WI38 (cell line): ENCODE results near the gene RNF223.
"Not testable (repeated sequence)": the region's sequence is repeated elsewhere in the genome, so short reads cannot be mapped to it uniquely, and the experiment has no call there.

Source experiments
- H3K4me3 ChIP-seq: 2 replicates; pipeline ENCODE4 v1.5.1; 2011; ENCODE audit warnings: low read depth, mild to moderate bottlenecking, control low read depth, low read length
- TF ChIP-seq, protein P1 (sequence below): IDR thresholded peaks from 2 replicates; pipeline ENCODE4 v1.5.1; 2012; ENCODE audit warnings: low read depth, mild to moderate bottlenecking, control low read depth, low read length

Gene RNF223

DNA sequence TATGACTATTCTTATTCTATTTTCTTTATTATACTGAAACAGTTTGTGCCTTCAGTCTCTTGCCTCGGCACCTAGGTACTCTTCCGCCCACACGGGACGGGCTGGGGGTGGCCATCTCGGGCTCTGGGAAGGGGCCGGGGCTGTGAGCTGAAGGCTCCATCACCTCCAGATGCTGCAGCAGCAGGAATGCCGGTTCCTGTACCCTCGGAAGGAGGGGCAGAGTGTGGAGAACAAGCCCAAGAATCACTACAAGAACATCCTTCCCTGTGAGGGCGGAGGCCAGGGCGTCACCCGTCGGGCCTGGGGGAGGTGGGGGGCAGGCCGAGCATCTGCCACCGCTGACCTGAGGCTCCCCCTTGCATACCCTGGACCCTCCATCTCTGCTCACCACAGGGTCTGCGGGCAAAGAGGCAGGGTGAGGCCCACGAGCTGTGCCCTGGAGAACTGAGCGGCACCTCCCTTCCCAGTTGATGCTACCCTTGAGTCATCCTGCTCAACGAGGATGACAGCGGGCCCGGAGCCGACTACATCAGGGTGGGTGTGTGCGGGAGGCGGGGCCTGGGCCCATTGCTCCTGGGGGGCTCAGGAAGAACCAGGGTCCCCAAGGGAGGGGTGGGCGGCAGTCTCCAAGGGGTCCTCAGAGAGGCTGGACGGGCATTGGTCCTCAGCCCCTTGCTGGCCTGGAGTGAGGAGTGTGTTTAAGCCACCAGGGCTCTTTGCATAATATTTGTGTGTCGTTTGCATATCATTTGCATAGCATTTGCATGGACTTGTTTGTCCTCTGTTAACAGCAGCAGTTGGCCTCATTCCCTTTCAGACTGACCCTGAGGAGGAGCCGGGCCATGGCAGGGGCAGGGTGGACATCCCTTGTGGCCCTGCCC is 7.5 kb downstream of the RNF223 start:
- TF ChIP-seq, protein P1, sequence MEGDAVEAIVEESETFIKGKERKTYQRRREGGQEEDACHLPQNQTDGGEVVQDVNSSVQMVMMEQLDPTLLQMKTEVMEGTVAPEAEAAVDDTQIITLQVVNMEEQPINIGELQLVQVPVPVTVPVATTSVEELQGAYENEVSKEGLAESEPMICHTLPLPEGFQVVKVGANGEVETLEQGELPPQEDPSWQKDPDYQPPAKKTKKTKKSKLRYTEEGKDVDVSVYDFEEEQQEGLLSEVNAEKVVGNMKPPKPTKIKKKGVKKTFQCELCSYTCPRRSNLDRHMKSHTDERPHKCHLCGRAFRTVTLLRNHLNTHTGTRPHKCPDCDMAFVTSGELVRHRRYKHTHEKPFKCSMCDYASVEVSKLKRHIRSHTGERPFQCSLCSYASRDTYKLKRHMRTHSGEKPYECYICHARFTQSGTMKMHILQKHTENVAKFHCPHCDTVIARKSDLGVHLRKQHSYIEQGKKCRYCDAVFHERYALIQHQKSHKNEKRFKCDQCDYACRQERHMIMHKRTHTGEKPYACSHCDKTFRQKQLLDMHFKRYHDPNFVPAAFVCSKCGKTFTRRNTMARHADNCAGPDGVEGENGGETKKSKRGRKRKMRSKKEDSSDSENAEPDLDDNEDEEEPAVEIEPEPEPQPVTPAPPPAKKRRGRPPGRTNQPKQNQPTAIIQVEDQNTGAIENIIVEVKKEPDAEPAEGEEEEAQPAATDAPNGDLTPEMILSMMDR, result no peak
- H3K4me3 ChIP-seq, result no peak overlapping the region

DNA sequence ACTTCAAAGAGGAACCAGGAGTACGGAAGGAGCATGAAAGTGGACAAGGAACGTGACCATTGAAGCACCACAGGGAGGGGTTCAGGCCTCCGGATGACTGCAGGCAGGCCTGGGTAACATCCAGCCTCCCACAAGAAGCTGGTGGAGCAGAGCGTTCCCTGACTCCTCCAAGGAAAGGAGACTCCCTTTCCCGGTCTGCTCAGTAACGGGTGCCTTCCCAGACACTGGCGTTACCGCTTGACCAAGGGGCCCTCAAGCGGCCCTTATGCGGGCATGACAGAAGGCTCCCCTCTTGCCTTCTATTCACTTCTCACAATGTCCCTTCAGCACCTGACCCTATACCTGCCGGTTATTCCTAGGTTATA is 8.2 kb downstream of the RNF223 start:
- not testable (repeated sequence) for H3K4me3 ChIP-seq

DNA sequence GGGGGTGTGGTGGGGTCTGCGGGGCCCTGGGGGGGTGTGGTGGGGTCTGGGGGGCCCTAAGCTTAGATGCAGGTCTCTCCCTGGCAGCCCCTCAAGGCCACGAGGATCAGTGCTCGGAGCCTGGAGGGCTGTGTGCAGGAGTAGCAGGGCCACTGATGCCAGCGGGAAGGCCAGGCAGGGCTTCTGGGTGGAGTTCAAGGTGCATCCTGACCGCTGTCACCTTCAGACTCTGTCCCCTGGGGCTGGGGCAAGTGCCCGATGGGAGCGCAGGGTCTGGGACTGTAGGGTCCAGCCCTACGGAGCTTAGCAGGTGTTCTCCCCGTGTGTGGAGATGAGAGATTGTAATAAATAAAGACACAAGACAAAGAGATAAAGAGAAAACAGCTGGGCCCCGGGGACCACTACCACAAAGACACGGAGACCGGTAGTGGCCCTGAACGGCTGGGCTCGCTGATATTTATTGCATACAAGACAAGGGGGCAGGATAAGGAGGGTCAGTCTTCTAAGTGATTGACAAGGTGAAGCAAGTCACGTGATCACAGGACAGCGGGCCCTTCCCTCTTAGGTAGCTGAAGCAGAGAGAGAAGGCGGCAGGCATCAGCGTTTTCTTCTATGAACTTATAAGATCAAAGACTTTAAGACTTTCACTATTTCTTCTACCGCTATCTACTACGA is 8.7 kb downstream of the RNF223 start:
- H3K4me3 ChIP-seq, result no peak overlapping the region
- TF ChIP-seq, protein P1, result no peak

DNA sequence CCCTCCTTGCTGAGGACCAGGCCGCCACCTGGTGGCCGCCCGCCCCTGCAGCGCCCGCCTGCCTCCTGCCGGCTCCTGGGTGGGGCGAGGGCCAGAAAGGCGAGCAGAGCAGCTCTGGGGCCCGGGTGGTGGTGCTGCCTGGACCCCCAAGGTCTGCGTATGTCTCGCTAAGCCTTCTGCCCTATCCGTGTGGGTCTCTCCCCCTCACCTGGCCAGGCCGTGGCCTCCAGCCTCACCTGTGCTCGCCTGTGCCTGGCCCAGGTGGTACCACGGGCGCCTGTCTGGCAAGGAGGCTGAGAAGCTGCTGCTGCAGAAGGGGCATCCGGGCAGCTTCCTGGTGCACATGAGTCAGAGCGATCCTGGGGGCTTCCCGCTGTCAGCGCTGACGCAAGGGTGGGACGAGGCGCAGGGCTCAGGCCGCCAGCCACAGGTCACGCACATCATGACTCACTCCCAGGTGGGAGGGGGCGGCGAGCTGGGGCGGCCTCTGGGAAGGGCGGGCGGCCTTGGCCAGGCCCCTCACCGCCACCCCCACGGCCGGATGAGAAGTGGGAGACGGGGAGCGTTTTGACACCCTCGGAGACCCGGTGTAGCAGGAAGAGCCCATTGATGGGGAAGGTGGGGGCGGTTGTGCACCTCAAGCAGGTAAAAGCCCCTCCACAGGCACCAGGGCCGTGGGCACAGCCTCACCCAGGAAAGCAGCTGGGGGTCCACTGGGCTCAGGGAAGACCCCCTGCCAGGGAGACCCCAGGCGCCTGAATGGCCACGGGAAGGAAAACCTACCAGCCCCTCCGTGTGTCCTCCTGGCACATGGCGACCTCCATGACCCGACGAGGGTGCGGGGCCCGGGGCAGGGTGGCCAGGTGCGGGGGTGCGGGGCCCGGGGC is 9.9 kb downstream of the RNF223 start:
- no peak overlapping the region for H3K4me3 ChIP-seq
- TF ChIP-seq, protein P1, result peak; percentile 56; the same call in 1 of the 2 replicates

DNA sequence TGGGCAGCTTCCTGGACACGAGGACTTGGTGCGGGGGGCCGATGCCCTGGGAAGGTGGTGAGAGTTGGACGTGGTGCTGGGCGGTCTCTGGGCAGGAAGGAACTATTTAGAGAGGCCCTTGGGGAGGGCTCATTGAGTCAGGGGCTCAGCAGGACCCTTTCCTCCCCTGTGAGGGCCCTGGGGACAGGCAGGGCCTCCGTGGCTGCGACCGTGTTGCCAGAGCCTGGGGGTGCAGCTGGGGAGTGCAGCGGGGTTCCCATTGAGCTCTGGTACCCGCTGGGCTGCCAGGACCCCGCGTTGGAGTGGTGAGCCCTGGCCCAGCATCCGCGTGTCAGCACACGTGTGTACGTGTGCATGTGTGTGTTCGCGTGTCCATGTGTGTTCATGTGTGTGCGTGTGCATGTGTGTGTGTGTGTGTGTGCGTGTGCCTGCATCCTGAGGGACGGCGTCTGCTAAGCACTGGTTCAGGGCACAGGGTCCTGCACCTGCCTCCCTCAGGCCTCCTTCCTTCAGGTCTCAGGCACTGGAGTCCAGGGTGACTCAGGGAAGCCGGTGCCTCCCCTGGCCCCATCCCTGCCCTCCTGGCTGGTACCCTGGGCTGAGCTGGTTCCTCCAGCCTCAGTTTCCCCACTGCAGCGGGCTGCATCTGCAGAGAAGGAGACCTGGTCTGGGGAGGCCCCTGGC is 10.7 kb downstream of the RNF223 start:
- TF ChIP-seq, protein P1, result no peak
- H3K4me3 ChIP-seq, result no peak overlapping the region

DNA sequence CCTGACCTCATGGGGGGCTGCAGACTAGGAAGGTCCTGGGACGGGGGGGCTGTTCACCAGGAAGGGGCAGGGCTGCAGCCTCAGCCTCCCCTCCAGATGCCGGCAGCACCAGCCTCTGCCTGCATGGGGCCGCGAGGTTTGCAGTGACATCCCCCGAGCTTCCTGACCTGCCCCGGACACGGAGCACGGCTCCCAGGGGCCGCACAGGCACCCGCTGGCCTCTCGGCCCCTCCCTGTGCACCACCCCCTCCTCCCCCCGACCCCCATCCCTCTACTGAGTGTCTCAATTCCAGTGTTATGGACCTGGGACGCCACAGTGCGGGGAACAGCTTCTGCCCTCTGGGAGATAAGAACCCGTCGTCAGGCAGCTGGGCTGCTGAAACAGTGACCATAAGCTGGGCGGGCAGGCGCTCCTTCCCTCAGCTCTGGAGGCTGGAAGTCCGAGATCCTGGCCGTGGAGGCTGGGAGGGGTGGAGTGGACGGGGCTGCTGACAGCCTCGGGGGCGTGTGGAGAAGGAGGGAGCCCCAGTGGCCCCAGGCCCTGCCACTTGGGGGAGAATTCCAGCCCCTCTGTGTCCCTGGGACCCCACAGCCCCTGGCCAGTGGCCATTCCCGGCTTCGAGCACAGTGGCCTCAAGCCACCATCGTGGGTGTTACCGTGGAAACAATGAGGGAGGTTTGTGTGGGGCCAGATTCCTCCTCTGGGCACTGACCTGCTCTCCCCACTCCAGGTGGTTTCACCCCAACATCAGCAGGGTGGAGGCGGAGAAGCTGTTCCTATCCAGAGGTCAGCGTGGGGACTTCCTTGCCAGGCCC is 11.6 kb downstream of the RNF223 start:
- TF ChIP-seq, protein P1, result no peak
- H3K4me3 ChIP-seq, result no peak overlapping the region
